SU-DHL-6 (cell line): ENCODE measurements around the gene PAAF1.

Experiments used
- CTCF ChIP-seq: fragments of 200-600 bp; sonication (generic); IDR thresholded peaks from one replicate; pipeline ENCODE4 v1.5.1; 2017; ENCODE audit warnings: antibody characterized with exemption, mild to moderate bottlenecking, low read length, moderate library complexity; ENCODE audit not compliant: insufficient read depth, poor library complexity, severe bottlenecking
- EZH2phosphoT487 ChIP-seq: fragments of 200-600 bp; sonication (generic), shearing (Covaris generic); conservative IDR thresholded peaks from 2 replicates; pipeline ENCODE4 v1.6.1; 2018; ENCODE audit warnings: mild to moderate bottlenecking, antibody characterized with exemption, low read length, moderate library complexity, mixed read lengths

- TF ChIP-seq CTCF: no peak
- TF ChIP-seq EZH2phosphoT487: no peak
These were observed 88.4 kb downstream of the PAAF1 start for GRCh38 chr11:73965076-73965763.
